Activated CD8-positive, alpha-beta T cell treated with anti-CD3 and anti-CD28 coated beads for 36 hours (primary cell): Measurements from ENCODE around the gene DCST1. TPM values are rescaled to one million over a fixed set of nuclear protein-coding genes. Genes with fewer than 3 reads are reported as not detected.
A peak's percentile ranks its signal among the peaks of the same experiment; 100 is the strongest.

Source experiments
- ATAC-seq: fragments of 200-7000 bp; cut with Tn5 transposase; one replicate; pipeline ENCODE4 v1.10.0; 2021; ENCODE audit warnings: mild to moderate bottlenecking, moderate library complexity
- CTCF ChIA-PET: fragments of 350-600 bp; sonication (Branson Sonifier 250); formaldehyde crosslinking; loops from one replicate; lab custom pipeline; 2021; ENCODE audit warnings: antibody characterized with exemption; lab: Charles Lee
- POLR2A ChIA-PET: fragments of 350-600 bp; sonication (Branson Sonifier 250); formaldehyde crosslinking; loops from one replicate; lab custom pipeline; 2021; ENCODE audit warnings: antibody characterized with exemption; lab: Charles Lee
- DNase-seq: peaks from one replicate; pipeline ENCODE4 v3.0.0-alpha.2; 2020
- H3K27ac Mint-ChIP-seq: one replicate; pipeline ENCODE4 v1.8.0; 2021; ENCODE audit warnings: mild to moderate bottlenecking, mixed read lengths
- H3K27me3 Mint-ChIP-seq: one replicate; pipeline ENCODE4 v1.8.0; 2021; ENCODE audit warnings: mixed read lengths
- H3K36me3 Mint-ChIP-seq: one replicate; pipeline ENCODE4 v1.8.0; 2021; ENCODE audit warnings: low read depth, mixed read lengths
- H3K4me1 Mint-ChIP-seq: one replicate; pipeline ENCODE4 v1.8.0; 2021; ENCODE audit warnings: low read depth, mixed read lengths
- H3K4me3 Mint-ChIP-seq: one replicate; pipeline ENCODE4 v1.8.0; 2021; ENCODE audit warnings: mild to moderate bottlenecking, moderate library complexity, mixed read lengths
- H3K9me3 Mint-ChIP-seq: one replicate; pipeline ENCODE4 v1.8.0; 2021; ENCODE audit warnings: mixed read lengths
- intact Hi-C: fragments of 100-400 bp; cut with micrococcal nuclease; formaldehyde crosslinking; loops from one replicate; pipeline ENCODE4 v1.10.0; 2022
- total RNA-seq, 2 experiments: library from RNA; stranded (reverse); gene quantifications; one replicate each; pipeline ENCODE4 v1.2.3, GENCODE V29; 2021
- TF ChIP-seq, protein P1 (sequence below): fragments of 200-600 bp; IDR thresholded peaks from one replicate; pipeline ENCODE4 v1.8.0; 2022; ENCODE audit warnings: antibody characterized with exemption, mild to moderate bottlenecking

The DCST1 gene
- total RNA-seq, 2 experiments from 2014 or later: not detected

GRCh38 chr1:155085504-155086127, 52.0 kb downstream of the DCST1 start:
- CTCF ChIA-PET: interaction anchor here (0.7 to 5.5 kb wide), 45 partner anchors 9 to 699 kb away, joined by 3 to 278 read pairs (median 6); partner anchors contain the start of genes ADAM15, DCST1, DCST2 and EFNA4
- intact Hi-C loops: loop anchor here (2.0 to 5.0 kb wide), 2 partner anchors 23 to 33 kb away; partner anchors contain the start of genes ADAM15 and EFNA4

GRCh38 chr1:155086128-155086741, 52.6 kb downstream of the DCST1 start:
- TF ChIP-seq, protein P1, sequence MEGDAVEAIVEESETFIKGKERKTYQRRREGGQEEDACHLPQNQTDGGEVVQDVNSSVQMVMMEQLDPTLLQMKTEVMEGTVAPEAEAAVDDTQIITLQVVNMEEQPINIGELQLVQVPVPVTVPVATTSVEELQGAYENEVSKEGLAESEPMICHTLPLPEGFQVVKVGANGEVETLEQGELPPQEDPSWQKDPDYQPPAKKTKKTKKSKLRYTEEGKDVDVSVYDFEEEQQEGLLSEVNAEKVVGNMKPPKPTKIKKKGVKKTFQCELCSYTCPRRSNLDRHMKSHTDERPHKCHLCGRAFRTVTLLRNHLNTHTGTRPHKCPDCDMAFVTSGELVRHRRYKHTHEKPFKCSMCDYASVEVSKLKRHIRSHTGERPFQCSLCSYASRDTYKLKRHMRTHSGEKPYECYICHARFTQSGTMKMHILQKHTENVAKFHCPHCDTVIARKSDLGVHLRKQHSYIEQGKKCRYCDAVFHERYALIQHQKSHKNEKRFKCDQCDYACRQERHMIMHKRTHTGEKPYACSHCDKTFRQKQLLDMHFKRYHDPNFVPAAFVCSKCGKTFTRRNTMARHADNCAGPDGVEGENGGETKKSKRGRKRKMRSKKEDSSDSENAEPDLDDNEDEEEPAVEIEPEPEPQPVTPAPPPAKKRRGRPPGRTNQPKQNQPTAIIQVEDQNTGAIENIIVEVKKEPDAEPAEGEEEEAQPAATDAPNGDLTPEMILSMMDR: peak; percentile 100
- DNase-seq (peak; percentile 93), ATAC-seq (peak; percentile 31)
- intact Hi-C loops: loop anchor here (5.0 kb wide), 1 partner anchor 34 kb away; the partner anchor contains the start of gene ADAM15
- Mint-ChIP-seq H3K36me3 (no peaks in the 10 kb centered on the region), H3K4me1 (peaks cover 22% of the 10 kb centered on the region), H3K27ac (peak overlapping the region; percentile 65), H3K9me3 (no peaks in the 10 kb centered on the region), H3K27me3 (peaks cover 31% of the 10 kb centered on the region), H3K4me3 (peak overlapping the region; percentile 91)
- CTCF ChIA-PET: interaction anchor here (0.6 to 5.5 kb wide), 18 partner anchors 9 to 526 kb away, joined by 3 to 278 read pairs (median 8); partner anchors contain the start of genes ADAM15, EFNA4, KRTCAP2 and TRIM46
- POLR2A ChIA-PET: interaction anchor here (1.0 to 2.0 kb wide), 5 partner anchors 12 to 141 kb away, joined by 3 to 12 read pairs (median 4); partner anchors contain the start of gene EFNA4

More at GRCh38 chr1:155085504-155086127, 52.0 kb downstream of the DCST1 start:
- Mint-ChIP-seq H3K4me1 (peaks cover 25% of the 10 kb centered on the region), H3K27ac (peak overlapping the region; percentile 94), H3K9me3 (no peaks in the 10 kb centered on the region), H3K4me3 (peak overlapping the region; percentile 91), H3K27me3 (peaks cover 34% of the 10 kb centered on the region), H3K36me3 (no peaks in the 10 kb centered on the region)
- TF ChIP-seq, protein P1: no peak
- POLR2A ChIA-PET: interaction anchor here (0.8 to 2.0 kb wide), 11 partner anchors 10 to 459 kb away, joined by 3 to 12 read pairs (median 4); partner anchors contain the start of genes EFNA4 and KRTCAP2
- DNase-seq (peak; percentile 93), ATAC-seq (peak; percentile 57)

GRCh38 chr1:155086856-155087535, 53.4 kb downstream of the DCST1 start:
- TF ChIP-seq, protein P1: no peak
- Mint-ChIP-seq H3K4me1 (peaks cover 18% of the 10 kb centered on the region), H3K27ac (no peak overlapping the region), H3K36me3 (no peaks in the 10 kb centered on the region), H3K4me3 (no peak overlapping the region), H3K27me3 (peaks cover 25% of the 10 kb centered on the region), H3K9me3 (no peaks in the 10 kb centered on the region)
- no peak for ATAC-seq
- ChIA-PET POLR2A (interaction anchor here (1.0 kb wide), 1 partner anchor 83 kb away, joined by 3 read pairs; no protein-coding TSS in a partner anchor), CTCF (interaction anchor here (0.6 to 5.5 kb wide), 12 partner anchors 8 to 164 kb away, joined by 3 to 278 read pairs (median 10); partner anchors contain the start of genes ADAM15, EFNA4, KRTCAP2 and TRIM46)
- intact Hi-C loops: loop anchor here (5.0 kb wide), 1 partner anchor 35 kb away; the partner anchor contains the start of gene ADAM15
- no peak for DNase-seq

- Mint-ChIP-seq H3K27me3 (peaks cover 9% of the 10 kb centered on the region), H3K36me3 (no peaks in the 10 kb centered on the region), H3K9me3 (no peaks in the 10 kb centered on the region), H3K4me3 (peak overlapping the region; percentile 12), H3K4me1 (peaks cover 2% of the 10 kb centered on the region), H3K27ac (no peak overlapping the region)
- ATAC-seq (peak; percentile 88), DNase-seq (peak; percentile 86)
- ChIA-PET POLR2A (interaction anchor here (0.7 to 1.7 kb wide), 4 partner anchors 12 to 76 kb away, joined by 3 to 10 read pairs (median 4); partner anchors contain the start of gene SLC50A1), CTCF (interaction anchor here (0.6 to 6.8 kb wide), 57 partner anchors 9 to 450 kb away, joined by 3 to 312 read pairs (median 5); partner anchors contain the start of genes EFNA3, EFNA4, KRTCAP2 and PMVK)
- intact Hi-C loops: no loop called here
- TF ChIP-seq, protein P1: peak; percentile 99
Measured at GRCh38 chr1:155091071-155092051, 57.7 kb downstream of the DCST1 start.
